Gastroesophageal sphincter (tissue), 4 donors: ENCODE results near the gene THRSP. TPM values are rescaled to one million over a fixed set of nuclear protein-coding genes. Genes with fewer than 3 reads are reported as not detected.
A peak's percentile ranks its signal among the peaks of the same experiment; 100 is the strongest.

Experiments
- ATAC-seq: fragments of 150-250 bp; one replicate; pipeline ENCODE4 v1.9.1; 2016; ENCODE audit warnings: mild to moderate bottlenecking, moderate library complexity
- H3K27ac ChIP-seq, 4 donors: fragments of 200-600 bp; sonication (generic) in 3 of 4; 1 replicate in 3 of 4; 2 replicates in 1 of 4; pipeline ENCODE4 v1.5.1; 2016 to 2019
- H3K27me3 ChIP-seq: fragments of 200-600 bp; sonication (generic); one replicate; pipeline ENCODE4 v1.5.1; 2019
- H3K36me3 ChIP-seq, 2 donors: fragments of 200-600 bp; sonication (generic); one replicate each; pipeline ENCODE4 v1.5.1; 2019; ENCODE audit warnings: control low read depth in 1 of 2
- H3K4me1 ChIP-seq, 3 donors: fragments of 200-600 bp; sonication (generic); 1 replicate in 2 of 3; 2 replicates in 1 of 3; pipeline ENCODE4 v1.5.1; 2016 to 2019; ENCODE audit warnings: control low read depth in 2 of 3
- H3K4me3 ChIP-seq, 2 donors: fragments of 200-600 bp; sonication (generic); one replicate each; pipeline ENCODE4 v1.5.1; 2019; ENCODE audit warnings: mild to moderate bottlenecking in 1 of 2, moderate library complexity in 1 of 2
- H3K9me3 ChIP-seq, 3 donors: fragments of 200-600 bp; sonication (generic); one replicate each; pipeline ENCODE4 v1.5.1; 2017 to 2019; ENCODE audit warnings: control low read depth in 2 of 3
- EP300 ChIP-seq: sonication (generic); formaldehyde crosslinking; IDR thresholded peaks from one replicate; pipeline ENCODE4 v1.6.1; 2017; ENCODE audit warnings: antibody characterized with exemption, mild to moderate bottlenecking
- POLR2A ChIP-seq, 2 donors: fragments of 450-650 bp; IDR thresholded peaks; one replicate each; pipeline ENCODE4 v1.6.1; 2017; ENCODE audit warnings: antibody characterized with exemption in 2 of 2, mild to moderate bottlenecking in 2 of 2, moderate library complexity in 1 of 2
- POLR2AphosphoS5 ChIP-seq: sonication (generic); formaldehyde crosslinking; IDR thresholded peaks from one replicate; pipeline ENCODE4 v1.6.1; 2017; ENCODE audit warnings: antibody characterized with exemption
- WGBS, 2 donors: methylation state at CpG; one replicate each; pipeline ENCODE4 v1.1.5; 2018; ENCODE audit warnings: low coverage in 1 of 2; 5-methylcytosine and 5-hydroxymethylcytosine counted together
- total RNA-seq, 4 donors: library from RNA; depleted of rRNA; stranded (reverse); fragments of >200 nt; gene quantifications; one replicate each; pipeline ENCODE4 v1.1.0, GENCODE V29; 2016
- TF ChIP-seq, protein P1 (sequence below), 4 experiments: fragments of 200-600 bp in 2 of 4; fragments of 450-650 bp in 2 of 4; sonication (generic) in 1 of 4; IDR thresholded peaks; one replicate each; pipeline ENCODE4 v1.5.1; 2017 to 2019; ENCODE audit warnings: antibody characterized with exemption in 4 of 4, mild to moderate bottlenecking in 2 of 4, moderate library complexity in 2 of 4

The THRSP gene
- total RNA-seq, 4 donors from 2014 or later = 2.0 TPM; not detected in 3

DNA sequence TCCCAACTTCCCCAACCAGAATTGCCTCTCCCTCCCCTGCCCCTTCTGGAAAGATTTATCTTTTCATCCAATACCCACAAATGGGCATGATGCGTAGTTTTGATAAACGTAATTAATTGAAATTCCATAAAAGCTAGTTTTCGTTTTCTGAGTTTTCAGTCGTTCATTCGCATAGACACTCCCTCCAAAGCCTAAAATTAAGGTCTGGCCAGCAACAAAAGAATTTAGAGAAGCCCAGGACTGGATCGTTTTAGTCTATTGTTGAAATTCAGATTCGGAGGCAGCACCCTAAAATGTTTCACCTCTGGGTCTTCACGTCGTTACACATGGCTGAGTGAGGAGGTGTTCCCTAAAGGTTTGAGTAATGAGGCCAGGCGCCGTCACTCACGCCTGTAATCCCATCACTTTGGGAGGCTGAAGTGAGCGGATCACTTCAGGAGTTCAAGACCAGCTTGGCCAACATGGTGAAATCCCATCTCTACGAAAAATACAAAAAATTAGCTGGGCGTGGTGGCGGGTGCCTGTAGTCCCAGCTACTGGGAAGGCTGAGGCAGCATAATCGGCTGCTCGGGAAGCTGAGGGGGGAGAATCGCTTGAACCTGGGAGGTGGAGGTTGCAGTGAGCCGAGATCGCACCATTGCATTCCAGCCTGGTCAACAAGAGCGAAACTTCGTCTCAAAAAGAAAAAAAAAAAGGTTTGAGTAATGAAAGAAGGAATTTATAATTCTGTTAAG lies 16.6 kb downstream of the THRSP start:
- peaks cover 11 to 44% (median 27%) of the 10 kb centered on the region in 3 donors for H3K4me1 ChIP-seq
- H3K27ac ChIP-seq = peak overlapping the region; percentile 54 to 90 (median 88)
- 0 to 51% methylated on average over 4 to 18 of the region's 23 CpGs for WGBS, 2 donors
- H3K36me3 ChIP-seq = no peaks in the 10 kb centered on the region
- peak; percentile 31 for ATAC-seq
- H3K4me3 ChIP-seq = peak overlapping the region; percentile 75 to 94
- no peaks in the 10 kb centered on the region for H3K27me3 ChIP-seq
- TF ChIP-seq, protein P1, sequence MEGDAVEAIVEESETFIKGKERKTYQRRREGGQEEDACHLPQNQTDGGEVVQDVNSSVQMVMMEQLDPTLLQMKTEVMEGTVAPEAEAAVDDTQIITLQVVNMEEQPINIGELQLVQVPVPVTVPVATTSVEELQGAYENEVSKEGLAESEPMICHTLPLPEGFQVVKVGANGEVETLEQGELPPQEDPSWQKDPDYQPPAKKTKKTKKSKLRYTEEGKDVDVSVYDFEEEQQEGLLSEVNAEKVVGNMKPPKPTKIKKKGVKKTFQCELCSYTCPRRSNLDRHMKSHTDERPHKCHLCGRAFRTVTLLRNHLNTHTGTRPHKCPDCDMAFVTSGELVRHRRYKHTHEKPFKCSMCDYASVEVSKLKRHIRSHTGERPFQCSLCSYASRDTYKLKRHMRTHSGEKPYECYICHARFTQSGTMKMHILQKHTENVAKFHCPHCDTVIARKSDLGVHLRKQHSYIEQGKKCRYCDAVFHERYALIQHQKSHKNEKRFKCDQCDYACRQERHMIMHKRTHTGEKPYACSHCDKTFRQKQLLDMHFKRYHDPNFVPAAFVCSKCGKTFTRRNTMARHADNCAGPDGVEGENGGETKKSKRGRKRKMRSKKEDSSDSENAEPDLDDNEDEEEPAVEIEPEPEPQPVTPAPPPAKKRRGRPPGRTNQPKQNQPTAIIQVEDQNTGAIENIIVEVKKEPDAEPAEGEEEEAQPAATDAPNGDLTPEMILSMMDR (IDR thresholded peaks at IDR 0.05) = no peak
- no peak for TF ChIP-seq EP300
- TF ChIP-seq POLR2A (IDR thresholded peaks at IDR 0.05) = no peak
- TF ChIP-seq POLR2AphosphoS5 = no peak
- H3K9me3 ChIP-seq = no peaks in the 10 kb centered on the region

GRCh38 chr11:78080818-78081495 lies 17.3 kb downstream of the THRSP start:
- WGBS, 2 donors = 63 to 70% methylated on average over 3 to 11 of the region's 11 CpGs
- Histone ChIP-seq H3K9me3 (no peaks in the 10 kb centered on the region), H3K36me3 (no peaks in the 10 kb centered on the region), H3K27me3 (no peaks in the 10 kb centered on the region), H3K4me1 (peaks cover 11 to 37% (median 22%) of the 10 kb centered on the region in 3 donors), H3K27ac (peak overlapping the region in 1 of 4 donors; percentile 88), H3K4me3 (no peak overlapping the region)
- TF ChIP-seq, protein P1 (IDR thresholded peaks at IDR 0.05) = no peak
- no peak for TF ChIP-seq EP300
- TF ChIP-seq POLR2A (IDR thresholded peaks at IDR 0.05) = no peak
- TF ChIP-seq POLR2AphosphoS5 = no peak
- ATAC-seq = no peak

GRCh38 chr11:78081583-78081982 lies 17.9 kb downstream of the THRSP start:
- no peak for ATAC-seq
- no peak for TF ChIP-seq POLR2A (IDR thresholded peaks at IDR 0.05)
- TF ChIP-seq EP300 = no peak
- TF ChIP-seq POLR2AphosphoS5 = no peak
- TF ChIP-seq, protein P1 (IDR thresholded peaks at IDR 0.05) = no peak
- Histone ChIP-seq H3K27me3 (no peaks in the 10 kb centered on the region), H3K27ac (no peak overlapping the region), H3K36me3 (no peaks in the 10 kb centered on the region), H3K4me3 (no peak overlapping the region), H3K4me1 (peaks cover 11 to 30% (median 20%) of the 10 kb centered on the region in 3 donors), H3K9me3 (no peaks in the 10 kb centered on the region)
- WGBS, 2 donors = 73 to 92% methylated on average over 3 to 6 of the region's 6 CpGs

- no peak for ATAC-seq
- Histone ChIP-seq H3K9me3 (no peaks in the 10 kb centered on the region), H3K27me3 (no peaks in the 10 kb centered on the region), H3K36me3 (no peaks in the 10 kb centered on the region), H3K4me1 (peaks cover 8 to 25% (median 16%) of the 10 kb centered on the region in 3 donors), H3K27ac (no peak overlapping the region), H3K4me3 (no peak overlapping the region)
- no peak for TF ChIP-seq POLR2AphosphoS5
- TF ChIP-seq EP300 = no peak
- TF ChIP-seq POLR2A (IDR thresholded peaks at IDR 0.05) = no peak
- TF ChIP-seq, protein P1 (IDR thresholded peaks at IDR 0.05) = no peak
- WGBS, 2 donors = 76 to 86% methylated on average over 7 to 8 of the region's 8 CpGs
These were observed 18.5 kb downstream of the THRSP start for GRCh38 chr11:78082146-78082545.
